Fibroblast of upper back skin (primary cell): ENCODE data around the gene PELI3.
"Not testable (repeated sequence)": the region's sequence is repeated elsewhere in the genome, so short reads cannot be mapped to it uniquely, and the experiment has no call there.

ENCODE experiments used
- DNase-seq: peaks from one replicate; pipeline ENCODE4 v3.0.0-alpha.2; 2013

PELI3 gene

GRCh38 chr11:66447012-66447411 lies 19.7 kb upstream of the PELI3 start:
- no peak for DNase-seq

- DNase-seq = no peak
Observed at GRCh38 chr11:66448523-66448922, 18.2 kb upstream of the PELI3 start.

- DNase-seq = no peak
Observed at GRCh38 chr11:66450560-66450959, 16.1 kb upstream of the PELI3 start.

- DNase-seq = no peak
Observed at GRCh38 chr11:66451663-66452062, 15.0 kb upstream of the PELI3 start.

- DNase-seq = no peak
Observed at GRCh38 chr11:66454247-66454646, 12.5 kb upstream of the PELI3 start.

GRCh38 chr11:66454828-66455227 lies 11.9 kb upstream of the PELI3 start:
- no peak for DNase-seq

GRCh38 chr11:66457826-66458225 lies 8.9 kb upstream of the PELI3 start:
- DNase-seq = no peak

- DNase-seq = no peak
Observed at GRCh38 chr11:66459138-66459778, 7.4 kb upstream of the PELI3 start.

- DNase-seq = no peak
Observed at GRCh38 chr11:66462010-66462409, 4.7 kb upstream of the PELI3 start.

GRCh38 chr11:66462911-66463310 lies 3.8 kb upstream of the PELI3 start:
- DNase-seq = no peak

GRCh38 chr11:66464116-66464515 lies 2.6 kb upstream of the PELI3 start:
- not testable (repeated sequence) for DNase-seq

GRCh38 chr11:66464916-66465315 lies 1.8 kb upstream of the PELI3 start:
- no peak for DNase-seq

GRCh38 chr11:66465373-66466224 lies 1.1 kb upstream of the PELI3 start:
- DNase-seq = no peak

- DNase-seq = no peak
Observed at GRCh38 chr11:66467034-66467659, 442 bp downstream of the PELI3 start.

- no peak for DNase-seq
Observed at GRCh38 chr11:66467756-66468155, 1.1 kb downstream of the PELI3 start.

GRCh38 chr11:66468691-66469090 lies 2.0 kb downstream of the PELI3 start:
- DNase-seq = no peak

- DNase-seq = no peak
Observed at GRCh38 chr11:66469441-66469840, 2.7 kb downstream of the PELI3 start.

GRCh38 chr11:66470015-66470414 lies 3.3 kb downstream of the PELI3 start:
- DNase-seq = no peak

- no peak for DNase-seq
Observed at GRCh38 chr11:66471142-66471541, 4.4 kb downstream of the PELI3 start.

- no peak for DNase-seq
Observed at GRCh38 chr11:66472054-66472453, 5.3 kb downstream of the PELI3 start.

GRCh38 chr11:66473167-66473566 lies 6.5 kb downstream of the PELI3 start:
- no peak for DNase-seq

- DNase-seq = no peak
Observed at GRCh38 chr11:66473608-66474515, 7.2 kb downstream of the PELI3 start.
